H1 (cell line): Measurements from ENCODE around the gene SEMA3A. TPM values are rescaled to one million over a fixed set of nuclear protein-coding genes. Genes with fewer than 3 reads are reported as not detected.

Experiments used
- CTCF ChIA-PET: fragments of 300-600 bp; sonication (Branson Sonifier 250); formaldehyde crosslinking; loops from one replicate; lab custom pipeline; 2021; ENCODE audit not compliant: partially characterized antibody; lab: Charles Lee
- POLR2A ChIA-PET: fragments of 300-600 bp; sonication (Branson Sonifier 250); formaldehyde crosslinking; loops from one replicate; lab custom pipeline; 2021; ENCODE audit warnings: inconsistent platforms; ENCODE audit not compliant: partially characterized antibody; lab: Charles Lee
- DNase-seq, 2 experiments: peaks; one replicate each; pipeline versions ENCODE4 v3.0.0 to v3.0.0-alpha.2; 2010 to 2022; ENCODE audit warnings: low spot score in 2 of 2, low read depth in 1 of 2, mixed read lengths in 1 of 2
- FAIRE-seq: peaks from 2 replicates; lab custom pipeline; 2011; peaks lifted over from hg19 to GRCh38; lab: Jason Lieb, UNC
- H2AFZ ChIP-seq: 2 replicates; pipeline ENCODE4 v1.8.1; 2012; ENCODE audit warnings: low read length, inconsistent platforms
- H2AK5ac ChIP-seq: 2 replicates; pipeline ENCODE4 v1.6.1; 2013; ENCODE audit warnings: low read depth, low read length
- H2BK120ac ChIP-seq: replicated peaks from 2 replicates; pipeline ENCODE3; 2013; ENCODE audit warnings: low read depth, low read length, inconsistent platforms
- H2BK12ac ChIP-seq: 2 replicates; pipeline ENCODE4 v1.6.1; 2013; ENCODE audit warnings: low read depth, low read length
- H2BK15ac ChIP-seq: 2 replicates; pipeline ENCODE4 v1.6.1; 2013; ENCODE audit warnings: low read length
- H2BK20ac ChIP-seq: 2 replicates; pipeline ENCODE4 v1.6.1; 2013; ENCODE audit warnings: low read length
- H2BK5ac ChIP-seq: 2 replicates; pipeline ENCODE4 v1.6.1; 2013; ENCODE audit warnings: low read depth, low read length
- H3K14ac ChIP-seq: 2 replicates; pipeline ENCODE4 v1.6.1; 2013; ENCODE audit warnings: inconsistent platforms; ENCODE audit not compliant: insufficient read length
- H3K18ac ChIP-seq: 2 replicates; pipeline ENCODE4 v1.6.1; 2013; ENCODE audit warnings: low read length; ENCODE audit errors: extremely low read depth
- H3K23ac ChIP-seq: 2 replicates; pipeline ENCODE4 v1.6.1; 2013; ENCODE audit warnings: inconsistent platforms; ENCODE audit not compliant: insufficient read length
- H3K23me2 ChIP-seq: 2 replicates; pipeline ENCODE4 v1.6.1; 2013; ENCODE audit warnings: low read depth, low read length
- H3K27ac ChIP-seq: 2 replicates; pipeline ENCODE4 v1.6.1; 2011; ENCODE audit warnings: low read depth, low read length, inconsistent platforms
- H3K27me3 ChIP-seq, 4 experiments: replicated peaks in 1 of 4; 1 replicate in 1 of 4; 2 replicates in 3 of 4; pipeline versions ENCODE4 v1.6.1 to v1.8.1; 2011 to 2013; ENCODE audit warnings: low read length in 3 of 4, mild to moderate bottlenecking in 3 of 4, inconsistent platforms in 2 of 4, mixed read lengths in 2 of 4, moderate library complexity in 1 of 4; ENCODE audit not compliant: control insufficient read depth in 3 of 4, insufficient read depth in 3 of 4; ENCODE audit errors: extremely low read depth in 1 of 4
- H3K36me3 ChIP-seq, 4 experiments: 2 replicates each; pipeline versions ENCODE4 v1.6.1 to v1.8.1; 2011 to 2013; ENCODE audit warnings: mild to moderate bottlenecking in 4 of 4, low read length in 3 of 4, moderate library complexity in 2 of 4, control low read depth in 1 of 4, inconsistent platforms in 1 of 4; ENCODE audit not compliant: insufficient read depth in 4 of 4, control insufficient read depth in 2 of 4
- H3K4ac ChIP-seq: replicated peaks from 2 replicates; pipeline ENCODE3; 2013; ENCODE audit warnings: low read length, low read depth, mixed read lengths, inconsistent platforms; ENCODE audit not compliant: insufficient read length
- H3K4me1 ChIP-seq, 4 experiments: replicated peaks in 1 of 4; 1 replicate in 1 of 4; 2 replicates in 3 of 4; pipeline versions ENCODE4 v1.6.1 to v1.8.1; 2011 to 2013; ENCODE audit warnings: low read length in 3 of 4, inconsistent platforms in 2 of 4, mixed read lengths in 1 of 4; ENCODE audit not compliant: insufficient read depth in 4 of 4, control insufficient read depth in 3 of 4
- H3K4me2 ChIP-seq, 2 experiments: 2 replicates each; pipeline versions ENCODE4 v1.6.1 to v1.8.1; 2011 to 2013; ENCODE audit warnings: low read depth in 2 of 2, low read length in 2 of 2, control low read depth in 1 of 2, inconsistent platforms in 1 of 2, mild to moderate bottlenecking in 1 of 2; ENCODE audit not compliant: insufficient read depth in 1 of 2
- H3K4me3 ChIP-seq, 4 experiments: fragments of 200-600, 300-600 bp in 1 of 4; sonication (generic), shearing (Covaris generic), sonication (Bioruptor Twin) in 1 of 4; 2 replicates each; pipeline versions ENCODE4 v1.5.1 to v1.8.1; 2011 to 2016; ENCODE audit warnings: low read length in 4 of 4, low read depth in 3 of 4, control low read depth in 2 of 4, inconsistent platforms in 2 of 4, mild to moderate bottlenecking in 2 of 4, mixed read lengths in 1 of 4, moderate library complexity in 1 of 4; ENCODE audit not compliant: insufficient read depth in 2 of 4; ENCODE audit errors: extremely low read depth in 1 of 4
- H3K56ac ChIP-seq: replicated peaks from 2 replicates; pipeline ENCODE3; 2013; ENCODE audit warnings: low read depth, mild to moderate bottlenecking, mixed read lengths, low read length, inconsistent platforms; ENCODE audit not compliant: insufficient read length
- H3K79me1 ChIP-seq: 2 replicates; pipeline ENCODE4 v1.6.1; 2013; ENCODE audit warnings: low read depth, low read length, control low read depth
- H3K79me2 ChIP-seq, 2 experiments: 2 replicates each; pipeline versions ENCODE4 v1.6.1 to v1.8.1; 2012 to 2013; ENCODE audit warnings: low read length in 2 of 2, mild to moderate bottlenecking in 2 of 2, inconsistent platforms in 1 of 2; ENCODE audit not compliant: insufficient read depth in 2 of 2, control insufficient read depth in 1 of 2
- H3K9ac ChIP-seq, 4 experiments: replicated peaks in 1 of 4; 1 replicate in 1 of 4; 2 replicates in 3 of 4; pipeline versions ENCODE4 v1.6.1 to v1.8.1; 2011 to 2013; ENCODE audit warnings: low read depth in 3 of 4, low read length in 3 of 4, control low read depth in 2 of 4, mild to moderate bottlenecking in 2 of 4, moderate library complexity in 2 of 4, inconsistent platforms in 1 of 4; ENCODE audit errors: extremely low read depth in 1 of 4
- H3K9me3 ChIP-seq, 2 experiments: 2 replicates each; pipeline versions ENCODE4 v1.6.1 to v1.8.1; 2012 to 2013; ENCODE audit warnings: mild to moderate bottlenecking in 2 of 2, moderate library complexity in 2 of 2, control low read depth in 1 of 2, inconsistent platforms in 1 of 2, low read depth in 1 of 2, low read length in 1 of 2, mixed read lengths in 1 of 2; ENCODE audit not compliant: insufficient read depth in 2 of 2
- H4K20me1 ChIP-seq, 2 experiments: replicated peaks in 1 of 2; 2 replicates each; pipeline versions ENCODE3 to v1.8.1; 2011 to 2013; ENCODE audit warnings: inconsistent platforms in 2 of 2, low read length in 2 of 2, mild to moderate bottlenecking in 1 of 2; ENCODE audit not compliant: insufficient read depth in 2 of 2, control insufficient read depth in 1 of 2
- H4K5ac ChIP-seq: 2 replicates; pipeline ENCODE4 v1.6.1; 2013; ENCODE audit warnings: low read length, low read depth, mixed read lengths, inconsistent platforms; ENCODE audit not compliant: insufficient read length
- H4K8ac ChIP-seq: 2 replicates; pipeline ENCODE4 v1.8.0; 2013; ENCODE audit warnings: mild to moderate bottlenecking, moderate library complexity, low read length, inconsistent platforms; ENCODE audit not compliant: insufficient read depth; ENCODE audit errors: extremely low read depth
- H4K91ac ChIP-seq: replicated peaks from 2 replicates; pipeline ENCODE3; 2013; ENCODE audit warnings: low read length, mixed read lengths, inconsistent platforms; ENCODE audit not compliant: insufficient read length
- WGBS, 2 experiments: shearing (Covaris generic) in 1 of 2; methylation state at CpG; one replicate each; pipeline versions ENCODE4 v1.1.6 to v1.1.7; 2013 to 2015; ENCODE audit warnings: low lambda C conversion rate in 2 of 2, mixed read lengths in 2 of 2, inconsistent platforms in 1 of 2, low coverage in 1 of 2, missing lambda C conversion rate in 1 of 2; ENCODE audit not compliant: insufficient replicate concordance in 2 of 2, insufficient coverage in 1 of 2, insufficient read length in 1 of 2; ENCODE audit errors: extremely low coverage in 1 of 2, missing lambda C conversion rate in 1 of 2; 5-methylcytosine and 5-hydroxymethylcytosine counted together
- polyA plus RNA-seq, 7 experiments: library from polyadenylated mRNA; depleted of rRNA in 3 of 7; stranded (reverse) in 5 of 7; unstranded in 2 of 7; fragments of >200 nt in 5 of 7; fragments of 200-250 nt in 2 of 7; gene quantifications; 1 replicate in 5 of 7; 2 replicates in 1 of 7; 4 replicates in 1 of 7; pipeline versions ENCODE4 v1.2.1 to v1.2.3, GENCODE V29; 2011 to 2013; ENCODE audit warnings: missing spikeins in 2 of 7, mixed read lengths in 2 of 7
- total RNA-seq: library from RNA; stranded (reverse); fragmentation: NEBNext Ultra II Directional; extraction: Animal tissue kit (Norgen Biotek cat#: 25700); gene quantifications from 2 replicates; pipeline ENCODE4 v1.2.1, GENCODE V29; 2021

Gene SEMA3A
- total and polyA plus RNA-seq, 2 of the 8 experiments (the other 6 are each of a cell fraction or from before 2014, with no cell fraction given): 8.1 to 45.9 TPM

GRCh38 chr7:84161398-84161797 is 33.2 kb downstream of the SEMA3A start:
- Histone ChIP-seq H4K5ac (no peak overlapping the region), H2AK5ac (no peak overlapping the region), H3K27ac (no peak overlapping the region), H2BK15ac (no peak overlapping the region), H3K27me3 (no peaks in the 10 kb centered on the region), H2BK120ac (no peak overlapping the region), H2AFZ (no peak overlapping the region), H3K36me3 (no peaks in the 10 kb centered on the region), H3K4me3 (no peak overlapping the region), H2BK20ac (no peak overlapping the region), H3K4me1 (peaks cover 0 to 3% (median 2%) of the 10 kb centered on the region in 4 experiments; a peak in 3 of 7 replicates), H3K4me2 (no peak overlapping the region), H3K9me3 (no peaks in the 10 kb centered on the region), H3K23ac (no peak overlapping the region), H3K23me2 (no peaks in the 10 kb centered on the region), H2BK12ac (no peak overlapping the region), H3K56ac (no peak overlapping the region), H3K18ac (no peak overlapping the region), H3K79me1 (no peaks in the 10 kb centered on the region), H3K79me2 (peaks cover 0 to 16% of the 10 kb centered on the region in 2 experiments; a peak in 2 of 4 replicates), H3K9ac (no peak overlapping the region), H4K8ac (no peak overlapping the region), H4K20me1 (no peaks in the 10 kb centered on the region), H3K4ac (no peak overlapping the region), H4K91ac (no peak overlapping the region), H3K14ac (no peak overlapping the region), H2BK5ac (no peak overlapping the region)
- ChIA-PET CTCF (interaction anchor here (0.6 to 1.2 kb wide), 4 partner anchors 11 to 500 kb away, joined by 3 to 5 read pairs (median 4); partner anchors contain the start of gene SEMA3A), POLR2A (no interaction called here)
- DNase-seq (no peak), FAIRE-seq (no peak)
- 100% methylated on average over 1 of the region's 1 CpG; no CpG with 5 or more reads in 1 of the 2 experiments for WGBS, 2 experiments
